GM19452 (cell line): ENCODE results near the gene LOXL1.

Experiments
- ATAC-seq: cut with Tn5 transposase; IDR thresholded peaks from one replicate; pipeline ENCODE4 v1.9.1; 2021; ENCODE audit not compliant: unreplicated experiment

Gene LOXL1

GRCh38 chr15:73926219-73927002 lies at the start of gene LOXL1:
LOXL1 (plus strand) TSS chr15:73926462; CDS start chr15:73926784, 322 bp downstream.
- no peak for ATAC-seq

GRCh38 chr15:73879426-73879825 lies 46.8 kb upstream of the LOXL1 start:
- ATAC-seq: no peak

- ATAC-seq: no peak
Measured at GRCh38 chr15:73881579-73882320, 44.5 kb upstream of the LOXL1 start.

GRCh38 chr15:73882761-73883419 lies 43.4 kb upstream of the LOXL1 start:
- no peak for ATAC-seq

- no peak for ATAC-seq
Measured at GRCh38 chr15:73884159-73884558, 42.1 kb upstream of the LOXL1 start.

- no peak for ATAC-seq
Measured at GRCh38 chr15:73885954-73886700, 40.1 kb upstream of the LOXL1 start.

- ATAC-seq: no peak
Measured at GRCh38 chr15:73886717-73887345, 39.4 kb upstream of the LOXL1 start.

GRCh38 chr15:73887481-73887880 lies 38.8 kb upstream of the LOXL1 start:
- no peak for ATAC-seq

- no peak for ATAC-seq
Measured at GRCh38 chr15:73888224-73889041, 37.8 kb upstream of the LOXL1 start.

GRCh38 chr15:73889053-73889761 lies 37.1 kb upstream of the LOXL1 start:
- ATAC-seq: no peak

GRCh38 chr15:73889762-73890124 lies 36.5 kb upstream of the LOXL1 start:
- no peak for ATAC-seq

- ATAC-seq: no peak
Measured at GRCh38 chr15:73891328-73892315, 34.6 kb upstream of the LOXL1 start.

GRCh38 chr15:73892446-73893226 lies 33.6 kb upstream of the LOXL1 start:
- no peak for ATAC-seq

- ATAC-seq: no peak
Measured at GRCh38 chr15:73894133-73894814, 32.0 kb upstream of the LOXL1 start.

- ATAC-seq: no peak
Measured at GRCh38 chr15:73897441-73898261, 28.6 kb upstream of the LOXL1 start.
